ENCODE results near the gene MAPK13. TPM values are rescaled to one million over a fixed set of nuclear protein-coding genes. Genes with fewer than 3 reads are reported as not detected.
A peak's percentile ranks its signal among the peaks of the same experiment; 100 is the strongest.

MAPK13 gene
- polyA plus RNA-seq, 1 donor from 2014 or later: 47.1 TPM

- Mint-ChIP-seq H3K9me3 (peaks cover 5 to 13% (median 13%) of the 10 kb centered on the region in 3 donors), H3K27ac (no peak overlapping the region), H3K4me3 (no peak overlapping the region), H3K36me3 (peaks cover 29% of the 10 kb centered on the region), H3K4me1 (no peaks in the 10 kb centered on the region), H3K27me3 (no peaks in the 10 kb centered on the region)
Measured at GRCh38 chr6:36180126-36180525, 49.8 kb downstream of the MAPK13 start.

GRCh38 chr6:36184311-36184710 lies 54.0 kb downstream of the MAPK13 start:
- peaks cover 0 to 2% (median 0%) of the 10 kb centered on the region in 3 donors for H3K9me3 Mint-ChIP-seq
- no peak overlapping the region for H3K4me3 Mint-ChIP-seq
- peaks cover 13% of the 10 kb centered on the region for H3K36me3 Mint-ChIP-seq
- H3K27ac Mint-ChIP-seq: no peak overlapping the region
- no peaks in the 10 kb centered on the region for H3K4me1 Mint-ChIP-seq
- H3K27me3 Mint-ChIP-seq: no peaks in the 10 kb centered on the region

- peaks cover 7% of the 10 kb centered on the region for H3K36me3 Mint-ChIP-seq
- H3K4me3 Mint-ChIP-seq: no peak overlapping the region
- peak overlapping the region in 1 of 3 donors; percentile 50 for H3K27ac Mint-ChIP-seq
- H3K27me3 Mint-ChIP-seq: no peaks in the 10 kb centered on the region
- peaks cover 0 to 2% (median 0%) of the 10 kb centered on the region in 3 donors for H3K9me3 Mint-ChIP-seq
- H3K4me1 Mint-ChIP-seq: no peaks in the 10 kb centered on the region
Measured at GRCh38 chr6:36186199-36186598, 55.9 kb downstream of the MAPK13 start.

- Mint-ChIP-seq H3K27ac (no peak overlapping the region), H3K4me3 (no peak overlapping the region), H3K36me3 (peaks cover 6% of the 10 kb centered on the region), H3K27me3 (no peaks in the 10 kb centered on the region), H3K4me1 (no peaks in the 10 kb centered on the region), H3K9me3 (peaks cover 0 to 2% (median 0%) of the 10 kb centered on the region in 3 donors)
Measured at GRCh38 chr6:36187446-36187845, 57.1 kb downstream of the MAPK13 start.

Other genes with a start within 250 kb of the MAPK13 start
- gene SRPK1, start 209.4 kb upstream of the MAPK13 start, polyA plus RNA-seq: 36.0 TPM
- not detected for gene SLC26A8, start 105.9 kb upstream of the MAPK13 start, polyA plus RNA-seq
- gene MAPK14, start 102.7 kb upstream of the MAPK13 start, polyA plus RNA-seq: 33.4 TPM
- gene BRPF3, start 66.2 kb downstream of the MAPK13 start, polyA plus RNA-seq: 8.9 TPM
- gene PNPLA1, start 139.5 kb downstream of the MAPK13 start, polyA plus RNA-seq: 0.19 TPM
- not detected for gene BNIP5, start 206.4 kb downstream of the MAPK13 start, polyA plus RNA-seq

Measured in IgD-negative memory B cell (primary cell).